Epithelial cell of esophagus (primary cell): ENCODE measurements around the gene LHFPL3.

ENCODE experiments used
- DNase-seq: peaks from one replicate; pipeline ENCODE4 v3.0.0; 2010; ENCODE audit warnings: low read depth
- H3K4me3 ChIP-seq: 2 replicates; pipeline ENCODE4 v1.5.1; 2011; ENCODE audit warnings: mild to moderate bottlenecking, low read length, control low read depth
- CTCF ChIP-seq: IDR thresholded peaks from 2 replicates; pipeline ENCODE4 v1.5.1; 2011; ENCODE audit warnings: low read depth, mild to moderate bottlenecking, low read length, control low read depth, inconsistent platforms; ENCODE audit not compliant: insufficient read depth; ENCODE audit errors: missing control alignments

The LHFPL3 gene

GRCh38 chr7:104453190-104453589 lies 124.8 kb downstream of the LHFPL3 start:
- DNase-seq = no peak
- TF ChIP-seq CTCF = no peak
- H3K4me3 ChIP-seq = no peak overlapping the region

GRCh38 chr7:104458875-104459274 lies 130.5 kb downstream of the LHFPL3 start:
- H3K4me3 ChIP-seq = no peak overlapping the region
- no peak for DNase-seq
- no peak for TF ChIP-seq CTCF

DNA sequence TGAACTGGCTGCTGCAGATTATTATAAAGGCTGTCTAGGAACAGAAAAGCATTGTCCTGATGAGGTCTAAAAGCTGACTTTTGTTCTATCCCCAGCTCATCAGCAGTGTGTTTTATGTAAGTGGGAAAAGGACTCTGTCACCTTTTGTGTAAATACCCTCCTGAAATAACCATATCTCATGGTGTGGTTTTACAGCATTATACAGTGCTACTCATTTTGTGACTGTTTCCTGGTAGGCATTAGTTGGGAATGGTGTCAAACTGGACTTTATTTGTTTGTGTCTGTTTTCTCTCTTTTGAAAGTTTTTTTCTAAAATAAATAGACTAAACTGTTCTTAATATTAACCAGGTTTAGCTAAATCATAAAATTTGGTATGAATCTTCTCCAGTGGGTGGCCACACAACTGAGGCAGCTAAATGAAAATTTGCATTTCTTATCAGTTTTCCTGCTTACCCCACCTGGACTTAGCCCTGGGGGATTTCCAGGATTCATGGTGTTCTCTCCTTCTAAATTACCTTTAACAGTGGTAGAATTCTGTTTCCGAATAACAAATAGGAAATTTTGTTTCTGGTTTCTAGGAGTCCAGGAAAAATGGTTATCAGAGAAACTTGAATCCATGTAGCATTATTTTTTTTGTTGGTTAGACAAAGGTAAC lies 140.9 kb downstream of the LHFPL3 start:
- DNase-seq = no peak
- no peak for TF ChIP-seq CTCF
- H3K4me3 ChIP-seq = no peak overlapping the region

- no peak for TF ChIP-seq CTCF
- DNase-seq = no peak
- H3K4me3 ChIP-seq = no peak overlapping the region
These were observed 152.1 kb downstream of the LHFPL3 start for GRCh38 chr7:104480529-104480928.

GRCh38 chr7:104482362-104483037 lies 154.1 kb downstream of the LHFPL3 start:
- DNase-seq = no peak
- H3K4me3 ChIP-seq = no peak overlapping the region
- no peak for TF ChIP-seq CTCF

DNA sequence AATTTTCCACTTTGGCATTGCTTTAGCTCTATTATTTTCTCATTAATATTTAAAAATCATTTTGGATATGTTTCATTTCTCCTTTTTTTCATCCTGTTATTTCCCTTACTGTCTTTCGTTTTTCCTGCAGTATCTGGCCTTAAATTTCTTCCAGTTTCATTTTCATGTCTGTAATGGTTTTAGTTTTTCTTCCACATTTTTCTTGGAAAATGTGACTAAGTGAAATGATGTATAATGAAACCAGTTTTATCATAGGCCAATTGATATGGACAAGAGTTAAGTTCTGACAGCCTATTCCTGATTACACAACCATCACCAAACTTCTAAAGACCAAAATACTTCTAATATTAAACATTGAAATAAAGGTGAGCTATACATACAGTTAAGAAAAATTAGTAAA lies 158.5 kb downstream of the LHFPL3 start:
- no peak for TF ChIP-seq CTCF
- no peak overlapping the region for H3K4me3 ChIP-seq
- DNase-seq = no peak

GRCh38 chr7:104487642-104488041 lies 159.2 kb downstream of the LHFPL3 start:
- TF ChIP-seq CTCF = no peak
- H3K4me3 ChIP-seq = no peak overlapping the region
- DNase-seq = no peak
